ENCODE data around the gene FRRS1. TPM values are rescaled to one million over a fixed set of nuclear protein-coding genes. Genes with fewer than 3 reads are reported as not detected.

FRRS1 gene
- total RNA-seq, 4 donors from 2014 or later = 1.4 to 4.5 (median 2.3) TPM

GRCh38 chr1:99725996-99726395, 40.4 kb downstream of the FRRS1 start:
- Histone ChIP-seq H3K4me1 (peaks cover 0 to 15% of the 10 kb centered on the region in 2 donors), H3K4me3 (no peak overlapping the region), H3K27me3 (no peaks in the 10 kb centered on the region), H3K36me3 (no peaks in the 10 kb centered on the region), H3K27ac (no peak overlapping the region), H3K9me3 (no peaks in the 10 kb centered on the region)
- TF ChIP-seq CTCF (IDR thresholded peaks at IDR 0.05 in 4 of 5, conservative IDR thresholded peaks at IDR 0.05 in 1 of 5) (no peak), POLR2A (IDR thresholded peaks at IDR 0.05) (no peak)
- DNase-seq (no peak), ATAC-seq (no peak)
- in situ Hi-C loops (cut with MboI; ENCODE audit: low sequenced_read_pairs in 4 of 4) = no loop called here
- intact Hi-C loops (cut with DNase I; ENCODE audit: low total_unique reads) = no loop called here

- no peak for DNase-seq
Measured at GRCh38 chr1:99723251-99723650, 43.2 kb downstream of the FRRS1 start.

GRCh38 chr1:99717005-99717404, 49.4 kb downstream of the FRRS1 start:
- intact Hi-C loops (cut with DNase I; ENCODE audit: low total_unique reads) (no loop called here), in situ Hi-C loops (cut with MboI; ENCODE audit: low sequenced_read_pairs in 4 of 4) (loop anchor here in 2 of 4 donors (25.0 kb wide), 1 partner anchor 255 kb away; no protein-coding TSS in a partner anchor)
- peaks cover 0 to 16% of the 10 kb centered on the region in 2 donors for H3K36me3 ChIP-seq
- no peak overlapping the region for H3K4me3 ChIP-seq
- H3K4me1 ChIP-seq = peaks cover 0 to 4% of the 10 kb centered on the region in 2 donors
- H3K27ac ChIP-seq = no peak overlapping the region
- H3K9me3 ChIP-seq = no peaks in the 10 kb centered on the region
- H3K27me3 ChIP-seq = no peaks in the 10 kb centered on the region
- no peak for TF ChIP-seq POLR2A (IDR thresholded peaks at IDR 0.05)
- TF ChIP-seq CTCF (IDR thresholded peaks at IDR 0.05 in 4 of 5, conservative IDR thresholded peaks at IDR 0.05 in 1 of 5) = no peak
- ATAC-seq = no peak
- DNase-seq = no peak

More at GRCh38 chr1:99723251-99723650, 43.2 kb downstream of the FRRS1 start:
- Histone ChIP-seq H3K27me3 (no peaks in the 10 kb centered on the region), H3K36me3 (no peaks in the 10 kb centered on the region), H3K9me3 (no peaks in the 10 kb centered on the region), H3K4me3 (no peak overlapping the region), H3K4me1 (peaks cover 0 to 7% of the 10 kb centered on the region in 2 donors), H3K27ac (no peak overlapping the region)
- TF ChIP-seq CTCF (IDR thresholded peaks at IDR 0.05 in 4 of 5, conservative IDR thresholded peaks at IDR 0.05 in 1 of 5) (no peak), POLR2A (IDR thresholded peaks at IDR 0.05) (no peak)
- no peak for ATAC-seq
- intact Hi-C loops (cut with DNase I; ENCODE audit: low total_unique reads) (no loop called here), in situ Hi-C loops (cut with MboI; ENCODE audit: low sequenced_read_pairs in 4 of 4) (loop anchor here in 2 of 4 donors (25.0 kb wide), 1 partner anchor 261 kb away; no protein-coding TSS in a partner anchor)

GRCh38 chr1:99713006-99713405, 53.4 kb downstream of the FRRS1 start:
- in situ Hi-C loops (cut with MboI; ENCODE audit: low sequenced_read_pairs in 4 of 4) = loop anchor here in 2 of 4 donors (25.0 kb wide), 1 partner anchor 251 kb away; no protein-coding TSS in a partner anchor
- H3K4me1 ChIP-seq = peaks cover 0 to 4% of the 10 kb centered on the region in 2 donors
- no peak overlapping the region for H3K27ac ChIP-seq
- H3K27me3 ChIP-seq = no peaks in the 10 kb centered on the region
- peaks cover 0 to 31% of the 10 kb centered on the region in 2 donors for H3K36me3 ChIP-seq
- ATAC-seq = no peak
- no peak for DNase-seq
- H3K4me3 ChIP-seq = no peak overlapping the region
- intact Hi-C loops (cut with DNase I; ENCODE audit: low total_unique reads) = no loop called here
- H3K9me3 ChIP-seq = no peaks in the 10 kb centered on the region
- no peak for TF ChIP-seq POLR2A (IDR thresholded peaks at IDR 0.05)
- no peak for TF ChIP-seq CTCF (IDR thresholded peaks at IDR 0.05 in 4 of 5, conservative IDR thresholded peaks at IDR 0.05 in 1 of 5)

- intact Hi-C loops (cut with DNase I; ENCODE audit: low total_unique reads) = no loop called here
Measured at GRCh38 chr1:99710994-99711393, 55.4 kb downstream of the FRRS1 start.

More at GRCh38 chr1:99710994-99711393, 55.4 kb downstream of the FRRS1 start:
- H3K27me3 ChIP-seq = no peaks in the 10 kb centered on the region
- no peaks in the 10 kb centered on the region for H3K9me3 ChIP-seq
- TF ChIP-seq CTCF (IDR thresholded peaks at IDR 0.05 in 4 of 5, conservative IDR thresholded peaks at IDR 0.05 in 1 of 5) (no peak), POLR2A (IDR thresholded peaks at IDR 0.05) (no peak)
- no peak overlapping the region for H3K27ac ChIP-seq
- peaks cover 0 to 3% of the 10 kb centered on the region in 2 donors for H3K4me1 ChIP-seq
- no peak for ATAC-seq
- H3K4me3 ChIP-seq = no peak overlapping the region
- no peak for DNase-seq
- in situ Hi-C loops (cut with MboI; ENCODE audit: low sequenced_read_pairs in 4 of 4) = loop anchor here in 2 of 4 donors (25.0 kb wide), 1 partner anchor 249 kb away; no protein-coding TSS in a partner anchor
- peaks cover 0 to 21% of the 10 kb centered on the region in 2 donors for H3K36me3 ChIP-seq
